GM18861 (cell line): ENCODE results near the gene DFFA.
"Not testable (repeated sequence)": the region's sequence is repeated elsewhere in the genome, so short reads cannot be mapped to it uniquely, and the experiment has no call there.

Source experiments
- ATAC-seq: cut with Tn5 transposase; IDR thresholded peaks from one replicate; pipeline ENCODE4 v1.9.1; 2021; ENCODE audit not compliant: unreplicated experiment

Gene DFFA

GRCh38 chr1:10431070-10431730 lies 41.1 kb downstream of the DFFA start:
- ATAC-seq = no peak

- peak; percentile 76 for ATAC-seq
Observed at GRCh38 chr1:10430216-10431069, 41.9 kb downstream of the DFFA start, which contains the start of gene CENPS. Gene CENPS (plus strand): TSS chr1:10430433. CDS start chr1:10430518, 85 bp downstream.

GRCh38 chr1:10429868-10430215 lies 42.5 kb downstream of the DFFA start:
- peak; percentile 15 for ATAC-seq

- ATAC-seq = no peak
Observed at GRCh38 chr1:10428984-10429383, 43.3 kb downstream of the DFFA start.

- not testable (repeated sequence) for ATAC-seq
Observed at GRCh38 chr1:10426535-10426848, 45.8 kb downstream of the DFFA start.

GRCh38 chr1:10425826-10426534 lies 46.3 kb downstream of the DFFA start:
- not testable (repeated sequence) for ATAC-seq

- no peak for ATAC-seq
Observed at GRCh38 chr1:10424651-10425050, 47.7 kb downstream of the DFFA start.

GRCh38 chr1:10424034-10424433 lies 48.3 kb downstream of the DFFA start:
- no peak for ATAC-seq

- ATAC-seq = no peak
Observed at GRCh38 chr1:10421637-10422036, 50.7 kb downstream of the DFFA start.

- no peak for ATAC-seq
Observed at GRCh38 chr1:10419351-10419750, 53.0 kb downstream of the DFFA start.

- not testable (repeated sequence) for ATAC-seq
Observed at GRCh38 chr1:10418741-10419140, 53.6 kb downstream of the DFFA start.

GRCh38 chr1:10415967-10416366 lies 56.4 kb downstream of the DFFA start:
- not testable (repeated sequence) for ATAC-seq

GRCh38 chr1:10415211-10415930 lies 57.0 kb downstream of the DFFA start:
- ATAC-seq = no peak

GRCh38 chr1:10407201-10407600 lies 65.1 kb downstream of the DFFA start:
- ATAC-seq = no peak
